Neural crest cell (in vitro differentiated cells): ENCODE data around the gene ARHGAP6. TPM values are rescaled to one million over a fixed set of nuclear protein-coding genes. Genes with fewer than 3 reads are reported as not detected.

Experiments
- DNase-seq: peaks from one replicate; pipeline ENCODE4 v3.0.0; 2021; ENCODE audit warnings: low read depth, mixed read lengths, low spot score
- H3K27ac Mint-ChIP-seq: one replicate; pipeline ENCODE4 v1.8.0; 2021; ENCODE audit warnings: mild to moderate bottlenecking, mixed read lengths; ENCODE audit not compliant: unreplicated experiment
- H3K27me3 Mint-ChIP-seq: 2 replicates; pipeline ENCODE4 v1.8.0; 2021; ENCODE audit warnings: low read depth, mild to moderate bottlenecking, mixed read lengths
- H3K36me3 Mint-ChIP-seq: 2 replicates; pipeline ENCODE4 v1.8.0; 2021; ENCODE audit warnings: low read depth, mild to moderate bottlenecking, mixed read lengths
- H3K4me1 Mint-ChIP-seq: 2 replicates; pipeline ENCODE4 v1.8.0; 2021; ENCODE audit warnings: mixed read lengths
- H3K4me3 Mint-ChIP-seq: one replicate; pipeline ENCODE4 v1.8.0; 2021; ENCODE audit warnings: mild to moderate bottlenecking, mixed read lengths
- H3K9me3 Mint-ChIP-seq: 2 replicates; pipeline ENCODE4 v1.8.0; 2021; ENCODE audit warnings: mixed read lengths
- CTCF ChIP-seq: fragments of 200-600 bp; sonication (generic); conservative IDR thresholded peaks from 2 replicates; pipeline ENCODE4 v1.5.0; 2021; ENCODE audit warnings: antibody characterized with exemption, mild to moderate bottlenecking
- total RNA-seq: library from RNA; stranded (reverse); gene quantifications from 2 replicates; pipeline ENCODE4 v1.2.1, GENCODE V29; 2021

Gene ARHGAP6
- total RNA-seq, 1 donor from 2014 or later: 2.7 TPM

- DNase-seq: no peak
- Mint-ChIP-seq H3K36me3 (no peaks in the 10 kb centered on the region), H3K27me3 (no peaks in the 10 kb centered on the region), H3K27ac (no peak overlapping the region), H3K4me1 (no peaks in the 10 kb centered on the region), H3K4me3 (no peak overlapping the region), H3K9me3 (peaks cover 21% of the 10 kb centered on the region)
- TF ChIP-seq CTCF: no peak
Observed at GRCh38 chrX:11553594-11553993, 112.1 kb downstream of the ARHGAP6 start.

- H3K9me3 Mint-ChIP-seq: peaks cover 16% of the 10 kb centered on the region
- DNase-seq: no peak
- no peak overlapping the region for H3K4me3 Mint-ChIP-seq
- H3K27me3 Mint-ChIP-seq: no peaks in the 10 kb centered on the region
- H3K4me1 Mint-ChIP-seq: no peaks in the 10 kb centered on the region
- no peaks in the 10 kb centered on the region for H3K36me3 Mint-ChIP-seq
- TF ChIP-seq CTCF: no peak
- no peak overlapping the region for H3K27ac Mint-ChIP-seq
Observed at GRCh38 chrX:11551151-11551550, 114.6 kb downstream of the ARHGAP6 start.

GRCh38 chrX:11546917-11547316 is 118.8 kb downstream of the ARHGAP6 start:
- H3K36me3 Mint-ChIP-seq: no peaks in the 10 kb centered on the region
- no peaks in the 10 kb centered on the region for H3K4me1 Mint-ChIP-seq
- peaks cover 8% of the 10 kb centered on the region for H3K9me3 Mint-ChIP-seq
- H3K4me3 Mint-ChIP-seq: no peak overlapping the region
- H3K27me3 Mint-ChIP-seq: no peaks in the 10 kb centered on the region
- TF ChIP-seq CTCF: no peak
- H3K27ac Mint-ChIP-seq: no peak overlapping the region
- no peak for DNase-seq

GRCh38 chrX:11543249-11543648 is 122.5 kb downstream of the ARHGAP6 start:
- DNase-seq: no peak
- TF ChIP-seq CTCF: no peak
- no peaks in the 10 kb centered on the region for H3K9me3 Mint-ChIP-seq
- H3K36me3 Mint-ChIP-seq: no peaks in the 10 kb centered on the region
- no peaks in the 10 kb centered on the region for H3K27me3 Mint-ChIP-seq
- H3K4me1 Mint-ChIP-seq: no peaks in the 10 kb centered on the region
- H3K27ac Mint-ChIP-seq: no peak overlapping the region
- no peak overlapping the region for H3K4me3 Mint-ChIP-seq

GRCh38 chrX:11541510-11541909 is 124.2 kb downstream of the ARHGAP6 start:
- H3K9me3 Mint-ChIP-seq: no peaks in the 10 kb centered on the region
- H3K4me1 Mint-ChIP-seq: no peaks in the 10 kb centered on the region
- no peak overlapping the region for H3K4me3 Mint-ChIP-seq
- no peak for DNase-seq
- TF ChIP-seq CTCF: no peak
- H3K27ac Mint-ChIP-seq: no peak overlapping the region
- no peaks in the 10 kb centered on the region for H3K27me3 Mint-ChIP-seq
- no peaks in the 10 kb centered on the region for H3K36me3 Mint-ChIP-seq
